H1 (cell line): ENCODE data around the gene HTRA2.

Experiments
- CHD7 ChIP-seq: fragments of 300-600 bp; sonication (generic); IDR thresholded peaks from 2 replicates; pipeline ENCODE4 v1.7.1; 2012; ENCODE audit warnings: low read length, moderate library complexity, mild to moderate bottlenecking, inconsistent platforms; ENCODE audit not compliant: insufficient replicate concordance
- CTCF ChIP-seq, 3 experiments: IDR thresholded peaks; 1 replicate in 2 of 3; 2 replicates in 1 of 3; pipeline versions ENCODE4 v1.5.1 to v1.6.1; 2011; ENCODE audit warnings: low read length in 3 of 3, mild to moderate bottlenecking in 3 of 3, inconsistent platforms in 2 of 3, low read depth in 1 of 3, moderate library complexity in 1 of 3; ENCODE audit not compliant: insufficient read depth in 1 of 3; ENCODE audit errors: control extremely low read depth in 1 of 3
- E2F6 ChIP-seq: IDR thresholded peaks from 2 replicates; pipeline ENCODE4 v1.6.1; 2012; ENCODE audit warnings: inconsistent platforms
- EZH2 ChIP-seq: fragments of 200-600 bp; sonication (generic); IDR thresholded peaks from 2 replicates; pipeline ENCODE4 v1.7.1; 2012; ENCODE audit warnings: low read depth, mild to moderate bottlenecking, moderate library complexity, low read length, inconsistent platforms; ENCODE audit not compliant: severe bottlenecking
- KDM5A ChIP-seq: fragments of 200-600 bp; IDR thresholded peaks from 2 replicates; pipeline ENCODE4 v1.7.1; 2012; ENCODE audit warnings: mild to moderate bottlenecking, low read length, inconsistent platforms, mixed read lengths
- POLR2A ChIP-seq, 2 experiments: IDR thresholded peaks; 1 replicate in 1 of 2; 2 replicates in 1 of 2; pipeline ENCODE4 v1.6.1; 2011; ENCODE audit warnings: low read depth in 2 of 2, low read length in 2 of 2, mild to moderate bottlenecking in 2 of 2; ENCODE audit errors: control extremely low read depth in 1 of 2
- POLR2AphosphoS5 ChIP-seq: IDR thresholded peaks from 2 replicates; pipeline ENCODE4 v1.6.1; 2011; ENCODE audit warnings: low read depth, low read length
- RXRA ChIP-seq: IDR thresholded peaks from 2 replicates; pipeline ENCODE4 v1.6.1; 2011; ENCODE audit warnings: low read depth, mild to moderate bottlenecking, low read length, moderate library complexity; ENCODE audit not compliant: insufficient read depth
- SIN3A ChIP-seq, 2 experiments: IDR thresholded peaks in 1 of 2; conservative IDR thresholded peaks in 1 of 2; 2 replicates each; pipeline ENCODE4 v1.6.1; 2011 to 2012; ENCODE audit warnings: low read length in 2 of 2, improper control_type of control experiment in 1 of 2, low read depth in 1 of 2, mild to moderate bottlenecking in 1 of 2
- TCF12 ChIP-seq: IDR thresholded peaks from 2 replicates; pipeline ENCODE4 v1.6.1; 2011; ENCODE audit warnings: low read depth, mild to moderate bottlenecking, low read length

GRCh38 chr2:74491648-74492544 lies 37.8 kb upstream of the HTRA2 start:
- TF ChIP-seq CTCF (IDR thresholded peaks at IDR 0.05; ENCODE audit: control extremely low read depth in 1 of 3, insufficient read depth in 1 of 3, low read depth in 1 of 3, low read length in 3 of 3), result no peak
- no peak for TF ChIP-seq POLR2AphosphoS5
- no peak for TF ChIP-seq POLR2A (IDR thresholded peaks at IDR 0.05; ENCODE audit: control extremely low read depth in 1 of 2, low read depth in 2 of 2, low read length in 2 of 2)
- no peak for TF ChIP-seq TCF12
- TF ChIP-seq CHD7, result no peak
- TF ChIP-seq KDM5A, result no peak
- TF ChIP-seq EZH2, result no peak
- TF ChIP-seq RXRA, result no peak
- TF ChIP-seq SIN3A (conservative IDR thresholded peaks at IDR 0.05 in 1 of 2, IDR thresholded peaks at IDR 0.05 in 1 of 2; ENCODE audit: low read depth in 1 of 2, low read length in 2 of 2), result no peak
- no peak for TF ChIP-seq E2F6
